H1 (cell line): ENCODE data around the gene ALDH1B1.

Experiments
- KDM1A ChIP-seq: fragments of 200-600, 300-600 bp; sonication (generic); IDR thresholded peaks from 2 replicates; pipeline ENCODE4 v1.7.1; 2016; ENCODE audit warnings: mild to moderate bottlenecking, low read length, borderline replicate concordance
- MAFK ChIP-seq: IDR thresholded peaks from 2 replicates; pipeline ENCODE4 v1.6.1; 2012; ENCODE audit warnings: low read depth, mild to moderate bottlenecking, improper control_type of control experiment, low read length
- POLR2A ChIP-seq, 2 experiments: IDR thresholded peaks; 1 replicate in 1 of 2; 2 replicates in 1 of 2; pipeline ENCODE4 v1.6.1; 2011; ENCODE audit warnings: low read depth in 2 of 2, low read length in 2 of 2, mild to moderate bottlenecking in 2 of 2; ENCODE audit errors: control extremely low read depth in 1 of 2
- SIN3A ChIP-seq, 2 experiments: IDR thresholded peaks in 1 of 2; conservative IDR thresholded peaks in 1 of 2; 2 replicates each; pipeline ENCODE4 v1.6.1; 2011 to 2012; ENCODE audit warnings: low read length in 2 of 2, improper control_type of control experiment in 1 of 2, low read depth in 1 of 2, mild to moderate bottlenecking in 1 of 2
- TAF1 ChIP-seq: IDR thresholded peaks from 2 replicates; pipeline ENCODE4 v1.6.1; 2011; ENCODE audit warnings: mild to moderate bottlenecking, low read depth, low read length

DNA sequence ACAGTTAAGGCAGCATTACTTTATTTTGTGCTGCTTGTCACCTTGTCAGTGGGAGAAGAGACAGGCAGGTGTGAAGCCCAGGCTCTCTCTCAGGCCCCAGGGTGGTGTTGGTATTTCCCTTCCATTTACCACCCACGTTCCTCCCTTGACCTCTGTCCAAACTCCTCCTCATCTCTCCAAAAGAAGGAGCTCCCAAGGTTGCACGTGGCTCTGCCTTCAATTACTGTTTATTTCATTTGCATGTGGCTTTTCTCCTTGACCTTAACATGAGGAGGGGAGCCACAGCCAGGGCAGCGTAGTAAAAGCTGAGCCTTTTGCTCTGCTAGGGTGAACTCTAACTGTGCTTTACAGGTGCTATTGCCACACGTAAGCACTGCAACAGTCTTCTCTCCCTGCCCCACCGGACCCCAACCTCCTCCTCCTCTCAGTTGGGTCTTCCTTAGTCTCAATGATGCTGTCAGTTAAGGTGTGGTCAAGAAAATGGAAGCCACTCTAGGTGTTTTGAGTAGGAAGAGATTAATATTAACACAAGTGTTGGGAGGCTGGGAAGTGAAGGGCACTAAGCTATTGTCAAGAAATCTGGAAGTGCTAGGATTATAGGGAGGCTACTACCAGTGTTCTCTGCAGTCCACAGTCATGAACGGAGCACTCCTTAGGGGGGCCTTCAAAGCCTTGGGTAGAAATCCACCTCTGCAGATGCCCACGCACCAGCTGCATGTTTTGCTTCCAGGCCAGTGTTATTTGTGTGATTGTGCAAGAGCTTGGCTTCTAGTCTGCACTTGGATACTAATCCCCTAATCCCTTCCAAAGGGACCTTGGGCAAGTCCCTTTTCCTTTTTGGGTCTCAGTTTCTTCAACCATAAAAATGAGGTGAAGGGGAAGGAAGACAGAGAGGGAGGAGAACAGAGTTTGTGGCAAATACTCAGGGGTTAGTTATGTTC, 3.9 kb upstream of the ALDH1B1 start:
- TF ChIP-seq KDM1A (no peak), MAFK (no peak), POLR2A (IDR thresholded peaks at IDR 0.05; ENCODE audit: control extremely low read depth in 1 of 2, low read depth in 2 of 2, low read length in 2 of 2) (no peak), TAF1 (no peak), SIN3A (conservative IDR thresholded peaks at IDR 0.05 in 1 of 2, IDR thresholded peaks at IDR 0.05 in 1 of 2; ENCODE audit: low read depth in 1 of 2, low read length in 2 of 2) (no peak)
